GM12878 (cell line): ENCODE results near the gene DCX. TPM values are rescaled to one million over a fixed set of nuclear protein-coding genes. Genes with fewer than 3 reads are reported as not detected.

Source experiments
- ATAC-seq: fragments of 200-7000 bp; cut with Tn5 transposase; 3 replicates; pipeline ENCODE4 v1.9.1; 2020; ENCODE audit warnings: mild to moderate bottlenecking, moderate library complexity
- BruUV-seq: library from RNA; stranded (reverse); fragments of 400-500 nt; replicated peaks from 2 replicates; lab custom pipeline; 2021; lab: Mats Ljungman, UMichigan
- CTCF ChIA-PET: fragments of 300-600 bp; sonication (Branson Sonifier 250); formaldehyde crosslinking; extraction: SDS; loops from one replicate; lab custom pipeline; 2021; ENCODE audit warnings: inconsistent platforms; lab: Yijun Ruan, JAX
- POLR2A ChIA-PET: fragments of 350-600 bp; formaldehyde crosslinking; extraction: SDS; loops from one replicate; lab custom pipeline; 2021; ENCODE audit warnings: inconsistent platforms; lab: Charles Lee
- RAD21 ChIA-PET: fragments of 300-600 bp; sonication (Branson Sonifier 250); formaldehyde crosslinking; loops from one replicate; lab custom pipeline; 2023; ENCODE audit warnings: antibody characterized with exemption; ENCODE audit not compliant: unreplicated experiment; lab: Charles Lee
- SMC1A ChIA-PET: fragments of 300-600 bp; sonication (Branson Sonifier 250); formaldehyde crosslinking; loops from one replicate; lab custom pipeline; 2023; ENCODE audit not compliant: unreplicated experiment, uncharacterized antibody; lab: Charles Lee
- DNase-seq: peaks from one replicate; pipeline ENCODE4 v3.0.0-alpha.2; 2011; ENCODE audit warnings: low read depth, low spot score
- FAIRE-seq: peaks from 3 replicates; lab custom pipeline; 2011; peaks lifted over from hg19 to GRCh38; lab: Jason Lieb, UNC
- H2AFZ ChIP-seq: 2 replicates; pipeline ENCODE4 v1.6.0; 2011; ENCODE audit warnings: low read depth, low read length, control low read depth; ENCODE audit not compliant: control insufficient read depth
- H3K27ac ChIP-seq: 2 replicates; pipeline ENCODE4 v1.5.1; 2011; ENCODE audit warnings: control low read depth; ENCODE audit not compliant: control insufficient read depth, insufficient read depth
- H3K27me3 ChIP-seq, 2 experiments: replicated peaks in 1 of 2; 2 replicates each; pipeline versions ENCODE4 v1.6.0 to v1.6.1; 2011; ENCODE audit warnings: low read length in 1 of 2; ENCODE audit not compliant: control insufficient read depth in 2 of 2, insufficient read depth in 2 of 2
- H3K36me3 ChIP-seq, 2 experiments: 2 replicates each; pipeline ENCODE4 v1.5.1; 2011; ENCODE audit warnings: low read length in 1 of 2; ENCODE audit not compliant: control insufficient read depth in 2 of 2, insufficient read depth in 2 of 2
- H3K4me1 ChIP-seq: 2 replicates; pipeline ENCODE4 v1.6.1; 2011; ENCODE audit warnings: mild to moderate bottlenecking, low read length, moderate library complexity, mixed read lengths; ENCODE audit not compliant: control insufficient read depth, insufficient read depth
- H3K4me2 ChIP-seq: 2 replicates; pipeline ENCODE4 v1.6.0; 2011; ENCODE audit warnings: control low read depth; ENCODE audit not compliant: control insufficient read depth, insufficient read depth
- H3K4me3 ChIP-seq: fragments of 200-600 bp; sonication (generic); 2 replicates; pipeline ENCODE4 v1.5.1; 2016
- H3K79me2 ChIP-seq: 2 replicates; pipeline ENCODE4 v1.6.0; 2011; ENCODE audit warnings: low read length; ENCODE audit not compliant: control insufficient read depth, insufficient read depth
- H3K9ac ChIP-seq: 2 replicates; pipeline ENCODE4 v1.8.0; 2011; ENCODE audit warnings: low read length, control low read depth, mixed read lengths; ENCODE audit not compliant: control insufficient read depth, insufficient read depth
- H3K9me3 ChIP-seq: replicated peaks from 3 replicates; pipeline ENCODE4 v1.5.1; 2011; ENCODE audit warnings: mild to moderate bottlenecking, low read length; ENCODE audit not compliant: control insufficient read depth, insufficient read depth
- H4K20me1 ChIP-seq: 2 replicates; pipeline ENCODE4 v1.6.0; 2011; ENCODE audit not compliant: control insufficient read depth, insufficient read depth
- BCL11A ChIP-seq: IDR thresholded peaks from 2 replicates; pipeline ENCODE4 v1.6.1; 2011; ENCODE audit warnings: low read depth, low read length
- CBX3 ChIP-seq: fragments of 200-600 bp; sonication (generic); IDR thresholded peaks from 2 replicates; pipeline ENCODE4 v1.6.1; 2016; ENCODE audit warnings: low read depth, borderline replicate concordance
- EGR1 ChIP-seq, 2 experiments: IDR thresholded peaks; 1 replicate in 1 of 2; 2 replicates in 1 of 2; pipeline ENCODE4 v1.6.1; 2011 to 2012; ENCODE audit warnings: low read depth in 2 of 2, low read length in 2 of 2, borderline replicate concordance in 1 of 2, mild to moderate bottlenecking in 1 of 2, moderate library complexity in 1 of 2
- ESRRA ChIP-seq: IDR thresholded peaks from 2 replicates; pipeline ENCODE4 v1.6.1; 2012; ENCODE audit warnings: mild to moderate bottlenecking, low read length, improper control_type of control experiment
- GABPA ChIP-seq: IDR thresholded peaks from 2 replicates; pipeline ENCODE4 v1.6.1; 2014; ENCODE audit warnings: antibody characterized with exemption, low read depth, mild to moderate bottlenecking, inconsistent platforms
- JUND ChIP-seq: IDR thresholded peaks from 2 replicates; pipeline ENCODE4 v1.6.1; 2012; ENCODE audit warnings: low read depth, mild to moderate bottlenecking, low read length, improper control_type of control experiment, moderate library complexity
- KAT2A ChIP-seq: conservative IDR thresholded peaks from 2 replicates; pipeline ENCODE4 v1.6.1; 2011; ENCODE audit warnings: low read depth, low read length; ENCODE audit not compliant: control insufficient read depth
- MTA3 ChIP-seq: IDR thresholded peaks from 2 replicates; pipeline ENCODE4 v1.6.1; 2012; ENCODE audit warnings: low read length, inconsistent platforms, borderline replicate concordance
- NR2C1 ChIP-seq: fragments of 450-650 bp; IDR thresholded peaks from 2 replicates; pipeline ENCODE4 v1.6.1; 2017; ENCODE audit warnings: antibody characterized with exemption, mild to moderate bottlenecking, moderate library complexity
- POLR2AphosphoS5 ChIP-seq: IDR thresholded peaks from 2 replicates; pipeline ENCODE4 v1.6.1; 2011; ENCODE audit warnings: mild to moderate bottlenecking, low read length, inconsistent platforms
- PRDM15 ChIP-seq: fragments of 450-650 bp; formaldehyde crosslinking; IDR thresholded peaks from 2 replicates; pipeline ENCODE4 v1.4.0; 2020; ENCODE audit warnings: mild to moderate bottlenecking, moderate library complexity
- ZNF217 ChIP-seq: fragments of 450-650 bp; IDR thresholded peaks from 2 replicates; pipeline ENCODE4 v1.6.1; 2017; ENCODE audit warnings: antibody characterized with exemption, mild to moderate bottlenecking
- ZNF592 ChIP-seq: fragments of 450-650 bp; IDR thresholded peaks from 2 replicates; pipeline ENCODE4 v1.6.1; 2017; ENCODE audit warnings: mild to moderate bottlenecking, moderate library complexity
- ZZZ3 ChIP-seq: IDR thresholded peaks from 2 replicates; pipeline ENCODE4 v1.6.1; 2011; ENCODE audit warnings: low read depth; ENCODE audit not compliant: control insufficient read depth, insufficient read length
- WGBS: methylation state at CpG from one replicate; pipeline ENCODE4 v1.1.6; 2016; ENCODE audit warnings: low lambda C conversion rate; ENCODE audit not compliant: insufficient replicate concordance, insufficient coverage; ENCODE audit errors: missing lambda C conversion rate; 5-methylcytosine and 5-hydroxymethylcytosine counted together
- in situ Hi-C: fragments of 300-500 bp; cut with MboI; formaldehyde crosslinking; loops from 9 replicates; pipeline ENCODE4 v1.14.3; 2018; ENCODE audit warnings: mixed read lengths
- intact Hi-C: fragments of 100-400 bp; cut with micrococcal nuclease; formaldehyde crosslinking; loops from one replicate; pipeline ENCODE4 v1.14.2; 2022; ENCODE audit not compliant: unreplicated experiment
- polyA plus RNA-seq, 11 experiments: library from polyadenylated mRNA; depleted of rRNA in 4 of 11; unstranded in 6 of 11; stranded (reverse) in 5 of 11; fragments of >200 nt; fragmentation: Nextera tagmentation in 4 of 11; fragmentation: Illumina TruSeq in 1 of 11; extraction: Ambion mirVana in 4 of 11; extraction: Trizol in 1 of 11; gene quantifications; 1 replicate in 1 of 11; 2 replicates in 10 of 11; pipeline versions ENCODE4 v1.2.1 to v1.2.3, GENCODE V29; 2011 to 2016; ENCODE audit warnings: inconsistent platforms in 2 of 11, missing spikeins in 2 of 11, low read depth in 1 of 11
- total RNA-seq, 4 experiments: library from RNA; depleted of rRNA in 3 of 4; stranded (reverse); fragments of >200 nt in 3 of 4; fragmentation: Illumina TruSeq in 1 of 4; extraction: Trizol in 1 of 4; gene quantifications; 2 replicates each; pipeline versions ENCODE4 v1.2.1 to v1.2.3, GENCODE V29; 2013 to 2021
- TF ChIP-seq, protein P1 (sequence below): IDR thresholded peaks from 2 replicates; pipeline ENCODE4 v1.6.1; 2012; ENCODE audit warnings: low read depth, low read length, improper control_type of control experiment

Gene DCX
- total and polyA plus RNA-seq, 10 of the 15 experiments (the other 5 are each of a cell fraction or from before 2014, with no cell fraction given), result under 0.01 TPM; not detected in 9

DNA sequence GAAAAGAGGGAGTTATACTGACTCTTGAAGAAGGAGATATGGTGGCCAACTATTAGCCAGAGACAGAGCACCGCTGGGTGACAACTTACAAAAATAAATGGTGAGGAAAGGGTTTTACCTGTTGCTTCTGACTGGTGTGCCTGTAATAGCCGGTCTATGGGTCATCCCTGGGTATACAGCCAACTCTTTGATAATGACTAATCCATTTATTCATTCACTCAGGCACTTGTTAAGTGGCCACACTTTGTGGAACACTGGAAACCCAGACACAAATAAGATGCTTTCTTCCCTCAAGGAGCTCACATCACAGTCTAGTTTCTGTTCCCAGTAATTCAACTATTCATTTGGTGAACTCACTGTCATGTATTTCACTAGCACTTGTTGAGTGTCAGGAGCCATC is 128.5 kb downstream of the DCX start (continued):
- TF ChIP-seq PRDM15 (CRISPR knock-in tag) (no peak), MTA3 (no peak)

DNA sequence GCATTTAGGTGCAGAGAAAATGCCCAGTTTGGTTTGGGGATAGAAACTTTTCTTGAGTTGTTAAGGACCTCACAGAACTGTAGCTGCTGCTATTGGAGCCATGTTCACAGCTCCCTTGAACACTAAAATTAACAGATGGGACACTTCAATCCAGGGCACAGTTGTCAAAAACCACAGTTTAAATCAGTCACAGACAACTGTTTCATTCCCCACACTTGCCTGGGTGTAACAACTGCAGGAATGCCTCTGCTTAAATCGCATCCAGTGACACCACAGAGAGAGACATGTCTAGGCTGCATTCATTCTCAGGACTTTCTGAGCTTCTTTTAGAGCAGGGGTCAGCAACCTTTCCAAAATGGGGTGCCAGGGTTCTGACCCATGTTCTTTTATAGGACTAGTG is 129.0 kb downstream of the DCX start:
- 62% methylated on average over 1 of the region's 1 CpG for WGBS
- ChIA-PET CTCF (interaction anchor here (1.0 kb wide), 1 partner anchor 10 kb away, joined by 3 read pairs; no protein-coding TSS in a partner anchor), POLR2A (no interaction called here), RAD21 (no interaction called here), SMC1A (no interaction called here)
- Histone ChIP-seq H3K4me2 (no peak overlapping the region), H3K9me3 (no peaks in the 10 kb centered on the region), H3K27ac (no peak overlapping the region), H3K79me2 (no peaks in the 10 kb centered on the region), H3K36me3 (no peaks in the 10 kb centered on the region), H4K20me1 (no peaks in the 10 kb centered on the region), H3K4me3 (no peak overlapping the region), H3K9ac (no peak overlapping the region), H2AFZ (no peak overlapping the region), H3K27me3 (no peaks in the 10 kb centered on the region; a peak in 2 of 4 replicates), H3K4me1 (no peaks in the 10 kb centered on the region)
- DNase-seq (no peak), FAIRE-seq (no peak), ATAC-seq (no peak)
- no peak for TF ChIP-seq EGR1 (IDR thresholded peaks at IDR 0.05; ENCODE audit: borderline replicate concordance in 1 of 2, low read depth in 2 of 2, low read length in 2 of 2)
- no peak for TF ChIP-seq GABPA
- no peak for TF ChIP-seq CBX3
- TF ChIP-seq KAT2A, result no peak
- TF ChIP-seq ZZZ3, result no peak
- TF ChIP-seq ESRRA, result no peak
- TF ChIP-seq ZNF217, result no peak
- TF ChIP-seq, protein P1, sequence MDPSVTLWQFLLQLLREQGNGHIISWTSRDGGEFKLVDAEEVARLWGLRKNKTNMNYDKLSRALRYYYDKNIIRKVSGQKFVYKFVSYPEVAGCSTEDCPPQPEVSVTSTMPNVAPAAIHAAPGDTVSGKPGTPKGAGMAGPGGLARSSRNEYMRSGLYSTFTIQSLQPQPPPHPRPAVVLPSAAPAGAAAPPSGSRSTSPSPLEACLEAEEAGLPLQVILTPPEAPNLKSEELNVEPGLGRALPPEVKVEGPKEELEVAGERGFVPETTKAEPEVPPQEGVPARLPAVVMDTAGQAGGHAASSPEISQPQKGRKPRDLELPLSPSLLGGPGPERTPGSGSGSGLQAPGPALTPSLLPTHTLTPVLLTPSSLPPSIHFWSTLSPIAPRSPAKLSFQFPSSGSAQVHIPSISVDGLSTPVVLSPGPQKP, result no peak
- no peak for TF ChIP-seq ZNF592
- no peak for TF ChIP-seq JUND
- TF ChIP-seq NR2C1, result no peak
- TF ChIP-seq POLR2AphosphoS5, result no peak
- no peak for TF ChIP-seq BCL11A
- no TSS peak for BruUV-seq
- intact Hi-C loops (no loop called here), in situ Hi-C loops (no loop called here)
